Smooth muscle cell (in vitro differentiated cells): Measurements from ENCODE around the gene HSD11B2. TPM values are rescaled to one million over a fixed set of nuclear protein-coding genes. Genes with fewer than 3 reads are reported as not detected.

Experiments used
- DNase-seq: peaks from one replicate; lab custom pipeline; 2025; ENCODE audit not compliant: unreplicated experiment; lab: John Stamatoyannopoulos, UW
- H2AFZ ChIP-seq: fragments of 200-600 bp; sonication (generic); 2 replicates; pipeline ENCODE4 v1.6.0; 2016; ENCODE audit warnings: antibody characterized with exemption, low read depth, mild to moderate bottlenecking
- H3F3A ChIP-seq: fragments of 200-600 bp; sonication (generic); 2 replicates; pipeline ENCODE4 v1.6.0; 2017; ENCODE audit warnings: antibody characterized with exemption, low read depth
- H3K27ac ChIP-seq: fragments of 200-600 bp; sonication (generic); 2 replicates; pipeline ENCODE4 v1.5.1; 2016; ENCODE audit warnings: low read depth, mild to moderate bottlenecking
- H3K27me3 ChIP-seq: fragments of 200-600 bp; sonication (generic); 2 replicates; pipeline ENCODE4 v1.6.1; 2016; ENCODE audit warnings: low read depth, mild to moderate bottlenecking
- H3K36me3 ChIP-seq: fragments of 200-600 bp; sonication (generic); 2 replicates; pipeline ENCODE4 v1.5.1; 2016; ENCODE audit warnings: low read depth
- H3K4me1 ChIP-seq: fragments of 200-600 bp; sonication (generic); 2 replicates; pipeline ENCODE4 v1.5.1; 2016; ENCODE audit warnings: low read depth
- H3K4me2 ChIP-seq: fragments of 200-600 bp; sonication (generic); 2 replicates; pipeline ENCODE4 v1.6.0; 2016; ENCODE audit warnings: mild to moderate bottlenecking
- H3K4me3 ChIP-seq: fragments of 200-600 bp; sonication (generic); 2 replicates; pipeline ENCODE4 v1.5.1; 2016; ENCODE audit warnings: mild to moderate bottlenecking
- H3K79me2 ChIP-seq: fragments of 200-600 bp; sonication (generic); 2 replicates; pipeline ENCODE4 v1.6.0; 2016; ENCODE audit warnings: low read depth, mild to moderate bottlenecking
- H3K9ac ChIP-seq: fragments of 200-600 bp; sonication (generic); 2 replicates; pipeline ENCODE4 v1.6.0; 2016; ENCODE audit warnings: low read depth
- H3K9me3 ChIP-seq: fragments of 200-600 bp; sonication (generic); replicated peaks from 2 replicates; pipeline ENCODE4 v1.5.1; 2016; ENCODE audit warnings: low read depth
- H4K20me1 ChIP-seq: fragments of 200-600 bp; sonication (generic); 2 replicates; pipeline ENCODE4 v1.6.0; 2016; ENCODE audit warnings: low read depth
- CTCF ChIP-seq: fragments of 200-600 bp; sonication (generic); IDR thresholded peaks from 2 replicates; pipeline ENCODE4 v1.5.1; 2017; ENCODE audit warnings: borderline replicate concordance, mild to moderate bottlenecking, antibody characterized with exemption; ENCODE audit not compliant: insufficient read depth, poor library complexity, severe bottlenecking
- WGBS: methylation state at CpG from one replicate; pipeline ENCODE4 v1.1.7; 2016; ENCODE audit warnings: low lambda C conversion rate; 5-methylcytosine and 5-hydroxymethylcytosine counted together
- polyA plus RNA-seq: library from polyadenylated mRNA; unstranded; fragments of >200 nt; fragmentation: Nextera tagmentation; extraction: Ambion mirVana; gene quantifications from 2 replicates; pipeline ENCODE4 v1.2.1, GENCODE V29; 2016
- total RNA-seq: library from RNA; depleted of rRNA; stranded (reverse); fragments of >200 nt; gene quantifications from 2 replicates; pipeline ENCODE4 v1.2.3, GENCODE V29; 2014

HSD11B2 gene
- total and polyA plus RNA-seq, 2 experiments from 2014 or later = not detected

GRCh38 chr16:67464565-67464964 is 33.6 kb downstream of the HSD11B2 start:
- Histone ChIP-seq H3K9me3 (no peaks in the 10 kb centered on the region), H3F3A (no peaks in the 10 kb centered on the region), H3K4me2 (no peak overlapping the region), H3K79me2 (peaks cover 41% of the 10 kb centered on the region), H3K4me3 (no peak overlapping the region), H4K20me1 (peaks cover 99% of the 10 kb centered on the region), H3K27me3 (no peaks in the 10 kb centered on the region), H3K9ac (no peak overlapping the region), H2AFZ (no peak overlapping the region), H3K36me3 (no peaks in the 10 kb centered on the region), H3K4me1 (no peaks in the 10 kb centered on the region), H3K27ac (no peak overlapping the region)
- no peak for DNase-seq
- 94% methylated on average over 2 of the region's 2 CpGs for WGBS
- TF ChIP-seq CTCF = no peak

- H3K79me2 ChIP-seq = peaks cover 58% of the 10 kb centered on the region
Observed at GRCh38 chr16:67466581-67466980, 35.7 kb downstream of the HSD11B2 start.

GRCh38 chr16:67468731-67469130 is 37.8 kb downstream of the HSD11B2 start:
- Histone ChIP-seq H3F3A (no peaks in the 10 kb centered on the region), H3K4me3 (no peak overlapping the region), H2AFZ (no peak overlapping the region), H3K9ac (no peak overlapping the region), H3K9me3 (no peaks in the 10 kb centered on the region), H3K27ac (no peak overlapping the region), H3K36me3 (no peaks in the 10 kb centered on the region), H4K20me1 (peaks cover 99% of the 10 kb centered on the region), H3K79me2 (peaks cover 68% of the 10 kb centered on the region), H3K4me1 (no peaks in the 10 kb centered on the region), H3K27me3 (no peaks in the 10 kb centered on the region), H3K4me2 (no peak overlapping the region)
- TF ChIP-seq CTCF = no peak
- DNase-seq = no peak
- 73% methylated on average over 5 of the region's 5 CpGs for WGBS

More at GRCh38 chr16:67466581-67466980, 35.7 kb downstream of the HSD11B2 start:
- DNase-seq = no peak
- TF ChIP-seq CTCF = no peak
- no peak overlapping the region for H2AFZ ChIP-seq
- no peaks in the 10 kb centered on the region for H3K36me3 ChIP-seq
- H3K4me2 ChIP-seq = no peak overlapping the region
- H3K27me3 ChIP-seq = no peaks in the 10 kb centered on the region
- H4K20me1 ChIP-seq = peaks cover 99% of the 10 kb centered on the region
- no peak overlapping the region for H3K9ac ChIP-seq
- no peak overlapping the region for H3K27ac ChIP-seq
- H3K4me1 ChIP-seq = no peaks in the 10 kb centered on the region
- WGBS = 92% methylated on average over 6 of the region's 6 CpGs
- no peaks in the 10 kb centered on the region for H3K9me3 ChIP-seq
- H3K4me3 ChIP-seq = no peak overlapping the region
- no peaks in the 10 kb centered on the region for H3F3A ChIP-seq

- no peak overlapping the region for H3K4me3 ChIP-seq
- H3K4me1 ChIP-seq = no peaks in the 10 kb centered on the region
- H2AFZ ChIP-seq = no peak overlapping the region
- no peaks in the 10 kb centered on the region for H3F3A ChIP-seq
- H3K27me3 ChIP-seq = no peaks in the 10 kb centered on the region
- 97% methylated on average over 7 of the region's 7 CpGs for WGBS
- DNase-seq = no peak
- peaks cover 70% of the 10 kb centered on the region for H3K79me2 ChIP-seq
- peaks cover 99% of the 10 kb centered on the region for H4K20me1 ChIP-seq
- H3K9me3 ChIP-seq = no peaks in the 10 kb centered on the region
- no peak for TF ChIP-seq CTCF
- no peak overlapping the region for H3K9ac ChIP-seq
- H3K27ac ChIP-seq = no peak overlapping the region
- H3K36me3 ChIP-seq = no peaks in the 10 kb centered on the region
- H3K4me2 ChIP-seq = no peak overlapping the region
Observed at GRCh38 chr16:67470359-67470758, 39.4 kb downstream of the HSD11B2 start.
